Measurements from ENCODE around the gene CEP152.

- TF ChIP-seq EZH2 (IDR thresholded peaks at IDR 0.05; ENCODE audit: insufficient read depth, low read length): no peak
- TF ChIP-seq, protein P1, sequence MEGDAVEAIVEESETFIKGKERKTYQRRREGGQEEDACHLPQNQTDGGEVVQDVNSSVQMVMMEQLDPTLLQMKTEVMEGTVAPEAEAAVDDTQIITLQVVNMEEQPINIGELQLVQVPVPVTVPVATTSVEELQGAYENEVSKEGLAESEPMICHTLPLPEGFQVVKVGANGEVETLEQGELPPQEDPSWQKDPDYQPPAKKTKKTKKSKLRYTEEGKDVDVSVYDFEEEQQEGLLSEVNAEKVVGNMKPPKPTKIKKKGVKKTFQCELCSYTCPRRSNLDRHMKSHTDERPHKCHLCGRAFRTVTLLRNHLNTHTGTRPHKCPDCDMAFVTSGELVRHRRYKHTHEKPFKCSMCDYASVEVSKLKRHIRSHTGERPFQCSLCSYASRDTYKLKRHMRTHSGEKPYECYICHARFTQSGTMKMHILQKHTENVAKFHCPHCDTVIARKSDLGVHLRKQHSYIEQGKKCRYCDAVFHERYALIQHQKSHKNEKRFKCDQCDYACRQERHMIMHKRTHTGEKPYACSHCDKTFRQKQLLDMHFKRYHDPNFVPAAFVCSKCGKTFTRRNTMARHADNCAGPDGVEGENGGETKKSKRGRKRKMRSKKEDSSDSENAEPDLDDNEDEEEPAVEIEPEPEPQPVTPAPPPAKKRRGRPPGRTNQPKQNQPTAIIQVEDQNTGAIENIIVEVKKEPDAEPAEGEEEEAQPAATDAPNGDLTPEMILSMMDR (IDR thresholded peaks at IDR 0.05; ENCODE audit: insufficient read depth, low read depth, low read length): no peak
Measured at GRCh38 chr15:48796930-48797329, 13.9 kb downstream of the CEP152 start.

All from astrocyte (in vitro differentiated cells and primary cell).